MCF 10A (cell line): Measurements from ENCODE around the gene IQCH. TPM values are rescaled to one million over a fixed set of nuclear protein-coding genes. Genes with fewer than 3 reads are reported as not detected.

Experiments used
- BruUV-seq: library from RNA; stranded (reverse); fragments of 400-500 nt; replicated peaks from 2 replicates; lab custom pipeline; 2021; lab: Mats Ljungman, UMichigan
- CTCF ChIA-PET: fragments of 300-600 bp; sonication (Branson Sonifier 250); formaldehyde crosslinking; extraction: SDS; loops from one replicate; lab custom pipeline; 2021; ENCODE audit warnings: antibody characterized with exemption, inconsistent platforms; lab: Yijun Ruan, JAX
- POLR2A ChIA-PET: fragments of 300-600, 350-650 bp; sonication (Branson Sonifier 250); formaldehyde crosslinking; extraction: SDS; loops from one replicate; lab custom pipeline; 2020; ENCODE audit warnings: antibody characterized with exemption, inconsistent platforms; lab: Yijun Ruan, JAX
- DNase-seq: peaks from one replicate; pipeline ENCODE4 v3.0.0-alpha.2; 2018; ENCODE audit not compliant: unreplicated experiment
- H3K27ac Mint-ChIP-seq: one replicate; pipeline ENCODE4 v1.8.0; 2022; ENCODE audit warnings: mild to moderate bottlenecking, low read depth, mixed read lengths; ENCODE audit not compliant: unreplicated experiment
- H3K27me3 Mint-ChIP-seq: one replicate; pipeline ENCODE4 v1.8.0; 2022; ENCODE audit warnings: mixed read lengths; ENCODE audit not compliant: insufficient read depth, unreplicated experiment
- H3K36me3 Mint-ChIP-seq: one replicate; pipeline ENCODE4 v1.8.0; 2022; ENCODE audit warnings: mild to moderate bottlenecking, moderate library complexity, mixed read lengths; ENCODE audit not compliant: insufficient read depth, unreplicated experiment
- H3K4me1 Mint-ChIP-seq: one replicate; pipeline ENCODE4 v1.8.0; 2022; ENCODE audit warnings: mixed read lengths; ENCODE audit not compliant: insufficient read depth, unreplicated experiment
- H3K4me3 Mint-ChIP-seq: one replicate; pipeline ENCODE4 v1.8.0; 2022; ENCODE audit warnings: mild to moderate bottlenecking, moderate library complexity, mixed read lengths; ENCODE audit not compliant: unreplicated experiment
- H3K9me3 Mint-ChIP-seq: one replicate; pipeline ENCODE4 v1.8.0; 2022; ENCODE audit warnings: mixed read lengths; ENCODE audit not compliant: unreplicated experiment
- CTCF ChIP-seq: fragments of 200-600 bp; IDR thresholded peaks from one replicate; pipeline ENCODE4 v1.8.0; 2022; ENCODE audit warnings: antibody characterized with exemption, mild to moderate bottlenecking; ENCODE audit not compliant: unreplicated experiment
- intact Hi-C: fragments of 100-400 bp; cut with micrococcal nuclease; formaldehyde crosslinking; loops from 2 replicates; pipeline ENCODE4 v1.14.1; 2022
- total RNA-seq: library from RNA; stranded (reverse); gene quantifications from 2 replicates; pipeline ENCODE4 v1.2.3, GENCODE V29; 2022

IQCH gene
- total RNA-seq, 1 experiment from 2014 or later, result 5.0 TPM

GRCh38 chr15:67373971-67374370 lies 119.4 kb downstream of the IQCH start:
- H3K4me1 Mint-ChIP-seq, result no peaks in the 10 kb centered on the region
- DNase-seq, result no peak
- H3K27ac Mint-ChIP-seq, result no peak overlapping the region
- no TSS peak for BruUV-seq
- H3K9me3 Mint-ChIP-seq, result no peaks in the 10 kb centered on the region
- intact Hi-C loops, result no loop called here
- H3K27me3 Mint-ChIP-seq, result no peaks in the 10 kb centered on the region
- ChIA-PET CTCF (interaction anchor here (0.5 kb wide), 1 partner anchor 1650 kb away, joined by 3 read pairs; no protein-coding TSS in a partner anchor), POLR2A (interaction anchor here (0.6 kb wide), 1 partner anchor 11 kb away, joined by 3 read pairs; no protein-coding TSS in a partner anchor)
- TF ChIP-seq CTCF, result no peak
- no peaks in the 10 kb centered on the region for H3K36me3 Mint-ChIP-seq
- H3K4me3 Mint-ChIP-seq, result no peak overlapping the region

GRCh38 chr15:67379530-67379929 lies 124.9 kb downstream of the IQCH start:
- H3K4me1 Mint-ChIP-seq, result no peaks in the 10 kb centered on the region
- H3K9me3 Mint-ChIP-seq, result no peaks in the 10 kb centered on the region
- H3K27ac Mint-ChIP-seq, result no peak overlapping the region
- BruUV-seq, result no TSS peak
- intact Hi-C loops, result no loop called here
- CTCF ChIA-PET, result no interaction called here
- H3K4me3 Mint-ChIP-seq, result no peak overlapping the region
- H3K36me3 Mint-ChIP-seq, result no peaks in the 10 kb centered on the region
- POLR2A ChIA-PET, result no interaction called here
- H3K27me3 Mint-ChIP-seq, result no peaks in the 10 kb centered on the region
- no peak for DNase-seq
- TF ChIP-seq CTCF, result no peak

DNA sequence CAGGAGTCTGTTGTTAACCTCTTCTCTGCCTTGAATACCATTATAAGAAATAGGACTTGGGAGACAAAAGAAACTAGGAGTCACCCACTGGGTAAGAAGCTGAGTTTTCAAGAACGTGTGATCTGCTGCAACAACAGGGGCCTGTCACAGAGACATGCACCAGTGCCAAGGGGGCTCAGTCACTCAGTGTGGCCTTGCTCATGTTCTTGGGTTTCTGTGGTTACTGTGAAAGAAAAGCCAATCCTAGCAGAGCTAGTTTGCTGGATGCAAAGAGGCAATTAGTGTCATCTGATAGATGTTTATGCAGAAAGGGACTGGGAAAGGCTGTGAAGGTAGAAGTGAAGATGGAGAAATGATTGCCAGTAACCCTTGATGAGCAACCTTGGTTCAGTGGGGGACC lies 126.3 kb downstream of the IQCH start:
- Mint-ChIP-seq H3K36me3 (no peaks in the 10 kb centered on the region), H3K27ac (no peak overlapping the region), H3K9me3 (no peaks in the 10 kb centered on the region), H3K4me1 (no peaks in the 10 kb centered on the region), H3K4me3 (no peak overlapping the region), H3K27me3 (no peaks in the 10 kb centered on the region)
- POLR2A ChIA-PET, result no interaction called here
- CTCF ChIA-PET, result interaction anchor here (1.0 kb wide), 1 partner anchor 10 kb away, joined by 4 read pairs; no protein-coding TSS in a partner anchor
- intact Hi-C loops, result no loop called here
- no peak for TF ChIP-seq CTCF
- BruUV-seq, result no TSS peak
- DNase-seq, result no peak

DNA sequence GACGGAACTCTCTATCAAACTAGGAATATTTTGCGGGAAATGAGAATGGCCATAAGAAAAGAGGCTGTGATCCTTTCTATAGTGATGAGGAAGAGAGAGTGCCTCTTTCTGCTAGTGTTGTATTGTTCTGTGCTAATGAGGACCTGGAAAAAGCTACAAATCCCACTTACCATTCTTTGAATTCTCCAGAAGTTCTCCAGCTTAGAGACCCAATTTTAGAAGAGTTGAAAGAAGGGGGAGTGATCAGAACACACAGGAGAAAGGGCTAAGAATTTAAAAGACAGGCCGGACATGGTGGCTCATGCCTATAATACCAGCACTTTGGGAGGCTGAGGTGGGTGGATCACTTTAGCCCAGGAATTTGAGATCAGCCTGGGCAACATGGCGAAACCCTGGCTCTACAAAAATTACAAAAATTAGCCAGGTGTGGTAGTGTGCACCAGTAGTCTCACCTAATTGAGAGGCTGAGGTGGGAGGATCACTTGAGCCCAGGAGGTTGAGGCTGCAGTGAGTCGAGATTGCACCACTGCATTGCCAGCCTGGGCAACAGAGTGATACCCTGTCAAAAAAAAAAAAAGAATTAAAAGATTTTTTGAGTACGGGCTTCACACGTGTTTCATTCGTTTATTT lies 126.9 kb downstream of the IQCH start:
- no peak overlapping the region for H3K4me3 Mint-ChIP-seq
- DNase-seq, result no peak
- no peak overlapping the region for H3K27ac Mint-ChIP-seq
- no peaks in the 10 kb centered on the region for H3K36me3 Mint-ChIP-seq
- no TSS peak for BruUV-seq
- no peaks in the 10 kb centered on the region for H3K27me3 Mint-ChIP-seq
- no peaks in the 10 kb centered on the region for H3K4me1 Mint-ChIP-seq
- no peak for TF ChIP-seq CTCF
- ChIA-PET CTCF (interaction anchor here (1.0 kb wide), 1 partner anchor 9 kb away, joined by 4 read pairs; no protein-coding TSS in a partner anchor), POLR2A (no interaction called here)
- no peaks in the 10 kb centered on the region for H3K9me3 Mint-ChIP-seq
- intact Hi-C loops, result no loop called here
